Suppressor macrophage treated with lipopolysaccharide for 1 hour (primary cell): Measurements from ENCODE around the gene PTGIS.

Source experiments
- DNase-seq, 3 donors: peaks; one replicate each; pipeline ENCODE4 v3.0.0-alpha.2; 2020 to 2022

Gene PTGIS

GRCh38 chr20:49461894-49462620, 105.9 kb downstream of the PTGIS start:
- no peak for DNase-seq

GRCh38 chr20:49460916-49461315, 107.0 kb downstream of the PTGIS start:
- DNase-seq, result no peak

- DNase-seq, result no peak
Measured at GRCh38 chr20:49460131-49460530, 107.8 kb downstream of the PTGIS start.

- no peak for DNase-seq
Measured at GRCh38 chr20:49459684-49460083, 108.3 kb downstream of the PTGIS start.

GRCh38 chr20:49457444-49457843, 110.5 kb downstream of the PTGIS start:
- DNase-seq, result no peak

GRCh38 chr20:49456646-49457045, 111.3 kb downstream of the PTGIS start:
- no peak for DNase-seq

- no peak for DNase-seq
Measured at GRCh38 chr20:49455691-49456090, 112.2 kb downstream of the PTGIS start.
